ENCODE data around the gene PRDM10.

GRCh38 chr11:129998107-129998506 is 4.5 kb downstream of the PRDM10 start:
- TF ChIP-seq CTCF (IDR thresholded peaks at IDR 0.05 in 2 of 3, conservative IDR thresholded peaks at IDR 0.05 in 1 of 3; ENCODE audit: borderline replicate concordance in 1 of 3, insufficient read depth in 1 of 3, low read depth in 2 of 3, low read length in 2 of 3) (no peak), POLR2A (IDR thresholded peaks at IDR 0.05; ENCODE audit: borderline replicate concordance, extremely low read depth, insufficient read depth, insufficient read length) (no peak), SP1 (IDR thresholded peaks at IDR 0.05; ENCODE audit: low read depth) (no peak), POLR2AphosphoS5 (IDR thresholded peaks at IDR 0.05; ENCODE audit: low read depth, low read length) (no peak), ZBTB33 (IDR thresholded peaks at IDR 0.05; ENCODE audit: extremely low read depth, insufficient replicate concordance, low read length) (no peak), EGR1 (IDR thresholded peaks at IDR 0.05; ENCODE audit: low read depth) (no peak)
